Neural crest cell (in vitro differentiated cells): Measurements from ENCODE around the gene STOM. TPM values are rescaled to one million over a fixed set of nuclear protein-coding genes. Genes with fewer than 3 reads are reported as not detected.

Source experiments
- DNase-seq: peaks from one replicate; pipeline ENCODE4 v3.0.0; 2021; ENCODE audit warnings: low read depth, mixed read lengths, low spot score
- H3K27ac Mint-ChIP-seq: one replicate; pipeline ENCODE4 v1.8.0; 2021; ENCODE audit warnings: mild to moderate bottlenecking, mixed read lengths; ENCODE audit not compliant: unreplicated experiment
- H3K27me3 Mint-ChIP-seq: 2 replicates; pipeline ENCODE4 v1.8.0; 2021; ENCODE audit warnings: low read depth, mild to moderate bottlenecking, mixed read lengths
- H3K36me3 Mint-ChIP-seq: 2 replicates; pipeline ENCODE4 v1.8.0; 2021; ENCODE audit warnings: low read depth, mild to moderate bottlenecking, mixed read lengths
- H3K4me1 Mint-ChIP-seq: 2 replicates; pipeline ENCODE4 v1.8.0; 2021; ENCODE audit warnings: mixed read lengths
- H3K4me3 Mint-ChIP-seq: one replicate; pipeline ENCODE4 v1.8.0; 2021; ENCODE audit warnings: mild to moderate bottlenecking, mixed read lengths
- H3K9me3 Mint-ChIP-seq: 2 replicates; pipeline ENCODE4 v1.8.0; 2021; ENCODE audit warnings: mixed read lengths
- CTCF ChIP-seq: fragments of 200-600 bp; sonication (generic); conservative IDR thresholded peaks from 2 replicates; pipeline ENCODE4 v1.5.0; 2021; ENCODE audit warnings: antibody characterized with exemption, mild to moderate bottlenecking
- total RNA-seq: library from RNA; stranded (reverse); gene quantifications from 2 replicates; pipeline ENCODE4 v1.2.1, GENCODE V29; 2021

Gene STOM
- total RNA-seq, 1 donor from 2014 or later: 8.9 TPM

- Mint-ChIP-seq H3K9me3 (no peaks in the 10 kb centered on the region), H3K27ac (no peak overlapping the region), H3K27me3 (no peaks in the 10 kb centered on the region), H3K36me3 (no peaks in the 10 kb centered on the region), H3K4me3 (no peak overlapping the region), H3K4me1 (peaks cover 4% of the 10 kb centered on the region)
- TF ChIP-seq CTCF: no peak
- DNase-seq: no peak
Measured at GRCh38 chr9:121358751-121359150, 11.3 kb downstream of the STOM start.

- H3K36me3 Mint-ChIP-seq: no peaks in the 10 kb centered on the region
- peaks cover 8% of the 10 kb centered on the region for H3K4me1 Mint-ChIP-seq
- no peaks in the 10 kb centered on the region for H3K27me3 Mint-ChIP-seq
- DNase-seq: no peak
- no peak overlapping the region for H3K27ac Mint-ChIP-seq
- TF ChIP-seq CTCF: no peak
- H3K9me3 Mint-ChIP-seq: no peaks in the 10 kb centered on the region
- no peak overlapping the region for H3K4me3 Mint-ChIP-seq
Measured at GRCh38 chr9:121357011-121357410, 13.0 kb downstream of the STOM start.

GRCh38 chr9:121354762-121355161 lies 15.3 kb downstream of the STOM start:
- Mint-ChIP-seq H3K36me3 (no peaks in the 10 kb centered on the region), H3K27ac (no peak overlapping the region), H3K27me3 (no peaks in the 10 kb centered on the region), H3K4me3 (no peak overlapping the region), H3K9me3 (no peaks in the 10 kb centered on the region), H3K4me1 (peaks cover 8% of the 10 kb centered on the region)
- no peak for TF ChIP-seq CTCF
- no peak for DNase-seq

- no peaks in the 10 kb centered on the region for H3K36me3 Mint-ChIP-seq
- no peak for DNase-seq
- TF ChIP-seq CTCF: no peak
- H3K27ac Mint-ChIP-seq: no peak overlapping the region
- H3K27me3 Mint-ChIP-seq: no peaks in the 10 kb centered on the region
- no peaks in the 10 kb centered on the region for H3K9me3 Mint-ChIP-seq
- H3K4me1 Mint-ChIP-seq: peaks cover 8% of the 10 kb centered on the region
- no peak overlapping the region for H3K4me3 Mint-ChIP-seq
Measured at GRCh38 chr9:121354141-121354540, 15.9 kb downstream of the STOM start.

GRCh38 chr9:121353241-121354061 lies 16.6 kb downstream of the STOM start:
- TF ChIP-seq CTCF: no peak
- DNase-seq: no peak
- no peaks in the 10 kb centered on the region for H3K27me3 Mint-ChIP-seq
- H3K4me1 Mint-ChIP-seq: peaks cover 8% of the 10 kb centered on the region
- H3K4me3 Mint-ChIP-seq: no peak overlapping the region
- H3K36me3 Mint-ChIP-seq: no peaks in the 10 kb centered on the region
- H3K9me3 Mint-ChIP-seq: no peaks in the 10 kb centered on the region
- H3K27ac Mint-ChIP-seq: peak overlapping the region; percentile 39
